HG03558 (cell line): ENCODE measurements around the gene CDH15.

Experiments used
- ATAC-seq: cut with Tn5 transposase; IDR thresholded peaks from one replicate; pipeline ENCODE4 v1.9.1; 2021; ENCODE audit warnings: moderate number of reproducible peaks; ENCODE audit not compliant: unreplicated experiment; ENCODE audit errors: extremely low read depth

Gene CDH15

DNA sequence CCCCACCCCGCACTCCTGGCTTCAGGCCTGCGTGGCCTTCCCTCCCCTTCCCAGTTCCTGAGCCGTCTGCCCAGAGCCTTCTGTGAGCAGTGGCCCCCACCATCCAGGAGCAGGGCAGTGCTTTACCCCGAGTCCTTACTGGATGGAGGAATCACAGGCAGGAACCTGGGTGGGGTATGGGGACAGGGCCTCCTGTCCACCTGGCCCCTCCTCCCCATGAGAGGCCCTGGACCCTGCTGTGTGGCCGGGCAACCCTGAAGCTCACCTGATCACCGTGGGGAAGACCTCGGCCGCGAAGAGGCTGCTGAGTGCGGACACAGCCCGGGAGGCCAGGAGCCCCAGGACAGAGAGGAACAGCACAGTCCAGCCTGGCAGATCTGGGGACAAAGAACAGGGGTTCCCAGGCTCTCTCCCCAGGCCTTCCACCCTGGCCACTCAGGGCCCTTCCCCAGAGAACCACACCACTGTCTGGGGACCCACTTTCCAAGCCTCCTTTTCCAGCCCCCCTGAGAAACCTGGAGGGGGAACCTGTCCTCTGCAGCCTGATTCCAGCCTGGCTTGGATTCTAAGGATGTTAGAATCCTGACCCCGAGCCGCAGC lies 25.6 kb downstream of the CDH15 start:
- no peak for ATAC-seq

GRCh38 chr16:89197633-89198416 lies 26.3 kb downstream of the CDH15 start:
- ATAC-seq: no peak

DNA sequence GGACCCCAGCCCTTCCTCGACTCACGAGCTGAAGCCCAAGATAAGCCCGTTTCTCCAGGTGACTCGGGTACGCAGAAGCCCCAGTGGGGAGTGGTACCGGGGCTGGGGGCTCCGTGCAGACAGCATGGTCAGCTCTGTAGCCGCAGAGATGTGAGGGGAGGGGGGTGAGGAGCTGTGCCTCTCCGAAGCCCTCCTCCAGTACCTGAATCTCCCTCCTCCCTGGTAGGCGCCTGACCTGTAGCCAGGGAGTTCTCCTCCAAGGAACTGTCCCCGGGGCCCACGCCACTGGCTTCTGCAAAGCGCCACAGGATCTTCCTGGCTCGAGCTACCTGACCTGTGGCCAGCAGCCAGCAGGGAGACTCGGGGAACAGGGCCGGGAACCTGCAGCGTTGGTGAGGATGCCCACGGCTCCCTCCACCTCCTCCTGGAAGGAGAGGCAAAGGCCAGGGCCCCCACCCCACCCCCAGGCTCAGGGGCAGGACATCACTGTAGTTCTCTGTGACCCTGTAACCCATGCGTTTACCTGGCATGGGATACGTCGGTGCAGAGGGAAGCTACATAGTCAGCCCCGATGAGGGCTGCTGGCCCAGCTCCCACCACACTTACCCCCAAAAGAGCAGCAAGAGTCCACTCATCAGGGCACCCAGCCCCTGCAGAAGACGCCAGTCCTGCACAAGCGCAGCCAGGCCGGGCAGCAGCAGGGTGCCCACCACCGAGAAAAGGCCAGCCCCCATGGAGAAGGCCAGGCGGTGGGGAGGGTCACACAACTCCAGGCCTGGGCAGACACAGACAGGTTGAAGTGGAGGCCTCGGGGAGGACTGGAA lies 27.1 kb downstream of the CDH15 start:
- ATAC-seq: no peak

DNA sequence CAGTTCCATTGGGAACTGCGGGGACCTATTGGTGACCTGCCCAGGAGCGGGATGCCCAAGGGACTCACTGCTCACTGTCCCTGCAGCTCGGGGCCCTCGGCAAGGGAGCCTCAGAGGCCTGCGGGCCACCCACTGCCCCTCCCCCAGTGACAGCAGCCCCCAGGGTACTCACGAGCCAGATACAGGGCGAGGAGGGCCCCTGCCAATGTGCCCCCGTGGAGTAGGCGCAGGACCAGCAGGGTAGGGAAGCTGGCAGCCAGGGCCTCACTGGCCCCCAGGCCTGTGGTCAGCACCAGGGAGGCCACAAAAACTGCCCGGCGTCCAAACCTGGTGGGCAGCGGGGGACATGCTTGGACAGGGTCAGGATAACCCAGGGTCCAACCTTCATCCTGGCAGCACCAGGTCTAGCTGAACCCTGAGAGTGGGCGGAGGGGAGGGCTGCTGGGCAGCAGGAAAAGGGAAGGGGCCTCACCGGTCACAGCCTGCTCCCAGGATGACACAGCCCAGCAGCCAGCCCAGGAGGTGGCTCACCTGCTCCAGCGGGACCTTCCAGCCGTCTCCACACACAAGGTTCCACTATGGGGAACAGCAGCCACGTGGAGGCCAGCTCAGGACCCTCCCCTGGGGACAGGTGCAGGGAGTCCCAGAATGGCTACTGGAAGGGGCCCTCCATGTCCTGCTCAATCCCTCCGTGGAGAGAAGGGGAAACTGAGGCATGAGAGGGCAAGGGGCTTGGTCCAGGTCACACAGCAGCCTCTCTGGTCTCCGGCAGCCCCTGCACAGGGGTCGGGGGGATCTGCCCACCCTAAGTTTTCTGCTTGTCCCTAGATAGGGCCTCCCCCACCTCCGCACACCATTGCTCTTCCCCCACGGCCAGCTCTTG lies 27.9 kb downstream of the CDH15 start:
- no peak for ATAC-seq

DNA sequence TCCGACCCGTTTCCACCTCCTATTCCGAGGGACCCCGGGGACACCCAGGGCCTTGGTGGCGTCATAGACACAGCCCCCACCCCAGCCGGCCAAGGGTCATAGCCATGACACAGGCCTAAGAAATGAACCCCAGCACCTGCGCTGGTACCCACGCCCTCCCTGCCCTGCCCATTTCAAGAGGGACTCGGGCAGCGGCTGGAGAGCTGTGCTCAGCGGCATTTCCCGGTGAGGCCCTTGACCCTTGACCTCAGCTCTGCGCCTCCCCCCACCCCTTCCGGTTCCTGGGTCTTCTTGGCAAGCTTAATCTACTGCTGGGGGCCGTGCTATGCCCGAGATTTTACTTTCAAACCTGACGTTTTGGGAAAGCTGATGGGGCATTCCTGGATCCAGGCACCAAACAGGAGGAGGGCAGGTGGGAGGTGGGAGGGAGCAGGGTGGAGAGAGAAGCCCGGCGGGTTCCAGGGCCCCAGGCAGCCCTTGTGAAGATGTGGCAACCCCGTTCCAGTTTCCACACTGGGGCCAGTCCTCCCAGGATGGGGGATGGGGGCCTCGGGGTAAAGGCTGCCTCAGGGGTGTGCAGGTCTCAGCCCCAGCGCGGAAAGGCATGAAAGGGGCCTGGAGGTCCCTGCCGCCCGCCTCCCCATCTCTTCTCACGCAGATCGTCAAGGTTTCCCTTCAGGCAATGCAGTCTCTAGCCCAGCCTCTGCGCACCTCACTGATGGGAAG lies 28.7 kb downstream of the CDH15 start, which contains the start of gene SLC22A31:
SLC22A31 (minus strand) TSS at position 414 of the 726 bp plus-strand sequence; CDS start at position 378, 36 bp downstream.
- no peak for ATAC-seq

DNA sequence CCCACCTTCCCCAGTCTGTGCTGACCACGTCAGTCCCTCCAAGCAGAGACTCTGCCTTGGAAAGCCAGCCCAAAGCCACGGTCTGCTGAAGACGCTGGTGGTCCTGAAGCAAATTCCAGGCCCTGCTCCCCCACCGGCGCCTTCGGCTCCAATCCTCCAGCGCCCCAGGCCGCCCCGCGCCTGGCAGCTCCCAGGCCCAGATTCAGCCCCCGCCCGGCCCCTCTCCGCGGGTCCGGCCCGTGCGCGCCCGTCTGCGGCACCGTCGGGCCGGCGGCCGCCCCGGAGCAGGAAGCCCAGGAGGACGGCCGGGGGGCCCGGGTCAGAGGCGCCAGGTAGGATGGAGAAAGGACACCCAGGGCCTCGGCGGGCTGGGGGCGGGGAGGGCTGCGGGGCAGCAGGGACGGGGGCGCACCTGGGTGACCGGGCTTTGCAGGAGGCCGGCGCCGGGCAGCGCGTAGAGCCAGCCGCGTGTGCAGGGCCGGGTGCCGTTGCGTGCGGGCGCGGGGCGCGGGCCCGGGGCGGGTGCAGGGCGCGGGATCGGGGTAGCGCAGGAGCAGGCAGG lies 29.4 kb downstream of the CDH15 start:
- ATAC-seq: no peak

DNA sequence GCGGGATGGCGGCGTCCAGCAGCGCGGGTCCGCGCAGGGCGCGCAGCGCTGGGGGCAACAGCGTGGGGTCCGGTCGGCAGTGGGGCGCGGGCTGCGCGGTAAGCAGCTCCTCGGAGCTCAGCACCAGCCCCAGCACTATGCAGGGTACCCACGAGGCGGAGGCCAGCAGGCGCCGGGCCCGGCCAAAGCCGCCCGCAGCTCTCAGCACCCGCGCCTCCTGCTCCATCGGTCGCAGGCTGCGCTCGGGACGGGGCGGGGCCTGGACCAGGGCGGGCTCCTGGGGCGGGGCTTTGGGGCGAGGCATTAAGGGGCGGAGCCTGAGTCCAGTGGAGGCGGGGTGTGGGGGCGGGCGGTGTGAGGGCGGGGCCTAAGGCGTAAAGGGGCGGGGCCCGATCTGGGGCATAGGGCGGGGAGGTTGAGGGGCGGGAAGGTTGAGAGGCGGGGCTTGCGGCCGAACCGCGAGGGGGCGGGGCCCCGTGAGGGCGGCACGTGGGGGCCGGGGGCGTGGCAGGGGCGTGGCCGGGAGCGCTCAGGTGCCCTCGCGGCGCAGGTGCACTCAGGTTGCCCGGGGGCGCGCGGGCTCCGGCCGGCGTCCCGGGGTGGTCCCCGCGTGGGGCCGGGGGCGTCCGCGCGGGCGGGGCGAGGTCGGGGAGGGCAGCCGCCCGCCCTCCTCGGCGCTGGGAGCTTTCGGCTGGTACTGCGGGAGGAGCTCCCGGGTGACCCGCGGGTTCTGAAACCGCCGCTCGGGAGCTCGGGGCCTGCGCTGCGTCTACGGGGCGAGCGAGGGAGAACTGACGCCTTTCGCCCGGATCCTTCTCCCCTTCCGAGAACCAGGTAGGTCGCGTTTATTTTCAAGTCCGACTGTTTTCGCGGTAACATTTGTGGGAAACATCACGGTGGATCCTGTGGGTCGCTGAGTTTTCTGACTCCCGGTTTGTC lies 30.2 kb downstream of the CDH15 start:
- no peak for ATAC-seq

GRCh38 chr16:89202422-89203215 lies 31.1 kb downstream of the CDH15 start:
- no peak for ATAC-seq

- ATAC-seq: no peak
Observed at GRCh38 chr16:89207993-89208392, 36.4 kb downstream of the CDH15 start.

DNA sequence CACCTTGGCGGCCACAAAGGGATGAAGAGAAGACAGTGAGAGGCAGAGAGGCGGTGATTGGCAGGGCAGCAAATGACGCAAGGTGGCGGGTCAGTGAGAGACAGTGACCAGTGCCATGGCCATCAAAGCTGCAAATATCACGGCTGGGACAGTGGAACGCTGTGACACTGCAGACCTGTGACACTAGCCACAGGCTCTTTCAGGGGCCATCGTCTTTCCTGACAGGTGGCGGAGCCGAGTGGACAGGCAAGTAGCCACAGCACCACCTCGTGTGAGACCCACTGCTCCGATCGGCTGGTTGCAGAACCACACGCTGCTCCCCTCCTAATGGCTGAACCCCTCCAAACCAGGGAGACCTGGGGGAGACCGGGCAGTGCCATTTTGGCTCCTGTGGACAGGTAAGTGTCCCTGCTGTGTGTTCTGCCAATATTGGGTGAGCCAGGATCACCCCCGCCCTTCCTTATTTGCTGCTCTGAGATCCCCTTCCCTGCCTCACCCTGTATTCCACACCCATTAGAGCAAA lies 38.0 kb downstream of the CDH15 start:
- no peak for ATAC-seq

- no peak for ATAC-seq
Observed at GRCh38 chr16:89210165-89210903, 38.8 kb downstream of the CDH15 start.

GRCh38 chr16:89210904-89211515 lies 39.5 kb downstream of the CDH15 start:
- no peak for ATAC-seq

DNA sequence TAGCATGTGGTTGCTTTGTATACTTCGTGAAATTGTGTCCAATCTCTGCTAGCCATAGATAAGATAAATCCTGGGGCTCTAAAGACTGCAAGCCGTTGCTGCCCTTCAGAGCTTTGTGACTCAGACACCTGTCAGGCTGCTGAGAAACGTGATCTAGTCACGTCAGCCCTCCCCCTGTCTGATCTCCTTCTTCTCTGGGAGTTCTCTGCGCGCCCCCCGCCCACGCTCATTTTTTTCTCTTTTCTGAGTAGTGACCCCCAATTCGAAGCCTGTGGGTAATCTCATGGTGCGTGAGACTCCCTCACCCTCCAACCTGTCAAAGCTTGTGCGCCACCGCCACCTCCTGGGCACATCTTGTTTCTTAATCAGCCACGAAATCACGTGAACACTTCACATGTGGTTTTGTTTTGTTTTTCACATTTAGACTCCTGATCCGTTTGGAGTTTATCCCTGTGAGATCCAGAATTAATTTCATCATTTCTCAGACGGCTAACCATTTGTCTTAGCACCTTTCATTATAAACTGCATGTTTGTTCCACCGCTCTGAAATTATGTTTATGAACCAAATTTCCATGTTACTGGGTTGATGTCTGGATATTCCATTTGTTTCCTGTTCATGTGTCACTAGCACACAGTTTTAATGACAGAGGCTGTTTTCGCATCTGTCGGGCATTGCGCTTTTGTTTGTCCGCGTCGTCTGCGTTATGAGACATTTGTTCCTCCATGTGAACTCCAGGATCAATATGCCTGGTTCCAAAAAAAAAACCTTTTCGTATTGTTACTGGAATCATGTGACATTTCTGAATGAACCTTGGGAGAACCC lies 45.0 kb downstream of the CDH15 start:
- ATAC-seq: no peak

- ATAC-seq: no peak
Observed at GRCh38 chr16:89217138-89217387, 45.5 kb downstream of the CDH15 start.

DNA sequence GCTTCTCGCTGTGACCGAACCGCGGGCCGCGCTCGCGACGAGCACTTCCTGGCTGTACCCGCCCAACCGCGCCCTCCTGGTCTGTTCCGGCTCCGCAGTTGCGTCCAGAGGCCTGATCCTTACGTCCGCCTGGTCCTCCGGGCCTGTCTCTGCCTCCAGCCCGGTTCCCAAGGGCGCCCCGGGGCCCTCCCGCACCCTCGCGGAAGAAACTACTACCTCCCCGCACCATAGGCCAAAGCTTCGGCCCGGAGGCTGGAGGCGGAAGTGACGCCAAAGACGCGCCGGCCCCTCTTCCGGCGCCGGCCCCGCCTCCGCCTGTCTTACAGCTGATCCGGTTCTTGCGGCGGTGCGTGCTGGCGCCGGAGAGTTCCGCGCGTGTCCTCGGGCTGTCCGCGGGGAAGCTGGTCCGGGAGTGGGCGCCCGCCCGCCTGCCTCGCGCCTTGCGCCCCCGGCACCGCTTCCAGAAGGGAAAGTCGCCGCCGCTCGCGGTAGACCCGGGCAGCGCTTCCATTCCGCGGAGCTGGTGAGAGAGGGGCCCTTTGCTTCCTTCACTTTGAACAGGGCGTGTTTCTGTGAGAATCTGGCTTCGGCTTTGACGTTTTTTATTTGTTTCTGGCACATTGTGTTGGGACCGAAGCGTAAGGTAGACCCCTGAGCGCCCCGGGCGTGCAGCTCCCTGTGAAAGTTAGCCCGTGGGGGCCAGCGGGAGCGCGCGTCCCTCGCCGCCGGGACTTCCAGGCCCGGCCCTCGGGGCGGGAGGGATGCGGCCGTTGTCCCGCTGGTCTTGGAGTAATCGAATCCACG lies 46.0 kb downstream of the CDH15 start, which contains the start of gene ZNF778:
ZNF778 (plus strand) TSS at position 316 of the 804 bp plus-strand sequence. CDS start 3,425 bp downstream, outside the sequence.
- peak; percentile 41 for ATAC-seq
